Measurements from ENCODE around the gene SLC38A5. TPM values are rescaled to one million over a fixed set of nuclear protein-coding genes. Genes with fewer than 3 reads are reported as not detected.
A peak's percentile ranks its signal among the peaks of the same experiment; 100 is the strongest.
"Not testable (repeated sequence)": the region's sequence is repeated elsewhere in the genome, so short reads cannot be mapped to it uniquely, and the experiment has no call there.

The SLC38A5 gene
- polyA plus RNA-seq, 5 donors = 31.8 to 68.1 (median 43.4) TPM

DNA sequence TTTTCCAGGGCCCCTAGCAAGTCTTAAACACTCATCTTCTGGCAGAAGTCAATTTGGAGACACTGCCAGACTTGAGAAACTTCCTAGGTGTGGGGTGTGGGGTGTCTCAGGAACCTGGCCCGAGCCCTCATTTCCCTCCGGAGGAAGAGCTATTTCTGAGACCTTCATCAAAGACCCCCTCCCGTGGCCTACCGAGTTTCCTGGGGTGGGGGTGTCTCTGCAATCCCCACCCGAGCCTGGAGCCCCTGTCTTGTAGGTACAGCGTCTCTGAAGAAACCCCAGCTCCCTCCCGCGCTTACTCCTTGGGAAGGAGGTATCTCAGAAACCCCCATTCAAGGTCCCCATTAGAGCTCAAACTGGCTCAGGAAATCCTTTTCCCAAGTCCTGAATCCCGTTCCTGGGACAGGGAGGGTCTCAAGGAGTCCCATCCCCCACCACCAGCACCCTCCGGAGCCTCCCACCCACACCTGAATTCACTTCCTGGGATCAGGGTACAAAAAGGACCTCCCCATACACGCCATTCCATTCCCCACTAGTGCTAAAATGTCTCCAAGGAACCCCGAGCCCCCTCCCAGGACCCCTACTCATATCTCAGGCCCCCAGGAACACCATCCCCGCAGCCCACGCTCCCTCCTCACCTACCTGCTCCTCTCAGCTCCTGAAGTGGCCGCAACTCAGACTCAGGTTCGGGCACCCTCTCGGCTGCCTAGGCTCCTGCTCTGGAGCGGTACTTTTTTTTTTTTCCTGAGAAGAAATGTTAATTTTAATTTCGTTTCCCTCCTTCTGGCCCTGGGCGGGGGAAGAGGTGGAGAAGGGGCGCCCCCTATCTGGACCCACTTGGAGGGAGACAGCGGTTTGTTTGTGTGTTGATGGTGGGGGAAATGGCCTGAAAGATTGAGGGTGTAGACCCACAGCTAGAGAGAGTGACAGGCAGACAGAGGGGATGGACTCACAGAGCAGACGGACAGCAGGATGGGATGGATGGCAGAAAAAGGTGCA is 1.1 kb downstream of the SLC38A5 start:
- DNase-seq = no peak

DNA sequence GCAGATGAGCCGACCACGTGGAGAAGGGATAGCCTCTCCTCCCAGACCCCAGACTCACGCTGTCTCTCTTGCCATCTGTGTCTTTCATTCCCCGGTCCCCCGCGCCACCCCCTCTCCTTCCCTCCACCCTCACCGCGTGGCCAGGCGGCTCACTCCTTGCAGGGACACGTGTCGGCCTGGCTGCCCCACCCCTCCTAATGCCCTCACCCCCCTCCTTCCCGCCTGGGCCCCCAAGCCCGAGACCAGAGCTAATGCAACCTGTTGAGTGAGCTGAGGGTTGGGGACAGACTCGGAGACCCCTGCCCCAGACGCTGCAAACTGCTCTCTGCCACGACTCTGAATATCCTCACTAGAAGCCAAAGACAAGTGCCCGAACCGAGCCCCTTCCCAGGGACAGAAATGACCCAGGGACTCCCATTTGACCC is 1.8 kb downstream of the SLC38A5 start:
- no peak for DNase-seq

DNA sequence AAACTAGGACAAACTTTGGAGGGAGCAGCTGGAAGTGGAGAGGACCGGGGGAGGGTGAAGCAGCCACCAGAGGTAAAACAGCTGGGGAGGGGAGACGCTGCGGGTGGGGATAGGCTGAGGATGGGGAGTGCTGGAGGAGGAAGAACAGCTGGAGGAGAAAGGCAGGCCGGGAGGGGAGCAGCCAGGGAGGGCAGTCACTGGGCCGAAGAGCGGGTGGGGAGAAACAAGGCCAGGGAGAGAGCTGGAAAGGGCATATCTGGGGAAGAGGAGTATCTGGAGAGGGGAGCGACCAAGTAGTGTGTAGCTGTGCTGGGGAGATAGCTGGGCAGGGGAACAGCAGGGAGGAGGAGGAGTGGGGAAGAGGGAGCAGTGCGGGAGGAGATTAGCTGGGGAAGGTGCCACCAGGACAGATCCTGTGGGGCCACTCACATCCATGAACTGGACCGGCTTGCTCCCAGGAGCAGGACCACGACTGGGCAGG is 2.7 kb downstream of the SLC38A5 start:
- peak; percentile 80 to 85 for DNase-seq

DNA sequence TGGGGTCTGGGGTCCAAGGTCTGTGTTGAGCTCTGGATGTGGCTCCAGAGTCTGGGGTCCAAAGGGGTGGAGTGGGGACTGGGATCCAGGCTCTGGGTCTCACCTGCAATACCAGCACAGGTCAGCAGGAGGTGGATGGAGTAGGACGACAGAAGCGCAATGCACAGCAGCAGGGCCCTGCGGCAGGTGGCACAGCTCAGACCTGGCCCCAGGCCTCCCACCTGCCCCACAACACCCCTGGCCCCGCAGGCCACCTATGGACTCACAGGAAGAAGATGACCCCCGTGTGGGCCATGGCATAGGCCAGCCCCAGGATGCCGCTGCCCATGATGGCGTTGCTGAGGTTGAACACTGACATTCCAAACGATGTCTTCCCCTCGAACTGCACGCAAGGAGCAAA is 3.4 kb downstream of the SLC38A5 start:
- DNase-seq = no peak

DNA sequence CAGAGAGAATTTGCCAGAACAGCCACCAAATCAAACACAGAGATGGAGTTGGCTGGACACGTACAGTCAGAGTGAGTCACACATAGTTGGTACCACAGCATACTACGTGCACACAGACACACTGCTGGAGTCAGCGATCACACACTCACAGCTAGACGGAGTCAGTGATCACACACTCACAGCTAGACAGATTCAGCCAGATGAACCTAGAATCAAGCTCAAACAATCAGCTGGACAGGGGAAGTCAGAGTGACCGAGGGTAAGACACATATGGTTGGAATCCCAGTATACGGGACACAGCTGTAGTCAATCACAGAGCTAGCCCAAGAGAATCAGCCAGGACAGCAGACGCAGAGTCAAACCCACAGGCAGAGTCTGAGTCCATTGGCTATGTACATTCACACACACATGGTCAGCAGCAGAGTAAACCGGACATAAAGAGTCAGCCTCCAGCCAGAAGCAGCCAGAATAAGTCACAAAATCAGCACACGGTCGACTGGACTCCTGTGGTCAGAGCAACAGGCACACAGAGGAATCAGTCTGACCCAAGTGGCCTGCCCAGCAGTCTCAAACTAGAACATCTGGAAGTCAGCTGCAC is 4.6 kb downstream of the SLC38A5 start:
- peak; percentile 68 to 73 for DNase-seq

DNA sequence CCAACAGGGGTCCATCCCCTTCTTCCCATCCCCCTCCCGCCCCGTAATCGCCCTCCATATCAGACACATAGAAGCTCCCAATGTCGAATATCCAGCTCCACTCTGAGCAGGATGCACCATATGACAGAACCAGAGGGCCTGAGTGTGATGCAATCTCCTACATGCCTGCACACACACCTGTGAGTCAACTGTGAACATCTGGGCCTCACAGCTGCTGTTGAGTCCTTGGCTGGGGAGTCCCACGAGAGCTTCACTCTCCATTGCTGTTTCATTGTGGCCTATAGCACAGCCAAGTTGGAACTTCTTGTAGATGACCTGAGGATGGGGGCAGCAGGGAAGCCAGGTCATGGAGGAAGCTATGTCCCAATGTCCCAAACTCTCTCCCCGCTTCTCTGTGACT is 8.2 kb downstream of the SLC38A5 start:
- no peak for DNase-seq

DNA sequence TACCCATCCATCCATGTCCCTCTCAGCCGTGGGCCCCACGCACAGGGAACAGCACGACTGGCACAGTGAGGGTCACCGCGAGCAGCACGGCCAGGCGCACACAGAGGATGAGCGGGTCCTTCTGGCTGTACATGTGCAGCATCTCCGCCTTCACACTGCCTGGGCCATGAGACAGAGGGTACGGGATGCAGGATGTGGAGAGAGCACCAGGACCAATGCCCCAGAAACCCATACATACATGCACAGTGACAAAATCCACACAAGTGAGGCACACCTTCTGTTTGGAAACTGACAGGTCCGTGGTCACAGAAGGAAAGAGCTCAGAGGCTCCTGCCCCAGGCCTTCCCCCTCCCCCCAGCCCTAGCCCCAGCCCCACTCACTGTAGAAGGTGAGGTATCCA is 9.5 kb downstream of the SLC38A5 start:
- DNase-seq = no peak

DNA sequence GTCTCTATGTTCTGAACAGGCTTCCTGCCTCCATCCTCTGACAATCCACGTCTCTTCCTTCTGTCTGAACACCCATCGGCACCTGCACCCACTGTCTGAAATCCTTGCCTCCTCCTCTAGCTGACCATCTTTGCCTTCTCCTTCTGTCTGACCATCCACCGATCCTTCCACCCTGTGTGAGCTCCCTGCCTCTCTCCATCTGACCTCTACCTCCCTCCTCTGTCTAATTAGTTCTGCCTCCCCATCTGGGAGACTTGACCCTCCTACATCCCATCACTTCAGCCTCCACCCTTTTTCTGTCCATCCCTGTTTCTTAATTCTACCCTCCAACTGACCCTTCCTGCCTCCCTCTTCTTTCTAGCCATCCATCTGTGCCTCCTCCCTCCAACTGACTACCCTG is 10.0 kb downstream of the SLC38A5 start:
- DNase-seq = no peak

DNA sequence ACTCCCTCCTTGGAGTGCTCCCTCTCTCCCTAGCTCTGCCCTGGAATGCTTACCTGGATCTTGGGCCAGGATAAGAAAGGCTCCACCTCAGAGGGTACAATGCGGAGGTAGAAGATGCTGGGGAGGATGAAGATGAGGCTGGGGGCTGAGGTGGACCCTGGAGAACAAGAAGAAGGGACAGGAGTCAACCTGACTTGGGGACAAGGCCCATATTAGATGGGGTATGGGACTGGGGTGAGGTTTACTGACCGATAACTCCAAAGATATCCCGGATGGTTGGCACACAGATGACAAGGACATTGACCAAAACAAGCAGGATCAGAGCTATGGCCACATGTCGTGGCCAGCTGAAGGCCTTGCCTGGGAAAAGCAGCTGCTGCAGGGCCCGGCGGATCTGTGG is 10.6 kb downstream of the SLC38A5 start:
- DNase-seq = no peak

DNA sequence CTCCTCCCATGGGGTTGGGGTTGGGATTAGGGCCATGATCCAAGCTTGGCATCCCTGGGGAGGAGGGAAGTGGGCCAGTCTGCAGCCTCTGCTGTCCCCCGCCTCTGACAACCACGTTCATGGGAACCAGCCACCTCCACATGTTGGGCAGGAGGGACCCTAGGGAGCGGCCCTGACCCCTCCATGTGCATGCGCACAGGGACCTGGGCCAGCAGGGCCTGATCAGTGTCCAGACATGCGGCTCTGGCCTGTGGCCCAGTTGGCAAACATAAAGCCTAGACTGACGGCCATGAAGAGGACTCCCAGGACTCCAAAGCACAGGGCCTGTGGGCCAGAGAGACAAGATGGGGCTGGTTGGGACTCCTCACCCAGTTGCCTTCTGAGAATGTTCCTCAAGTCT is 11.3 kb downstream of the SLC38A5 start:
- DNase-seq = no peak

DNA sequence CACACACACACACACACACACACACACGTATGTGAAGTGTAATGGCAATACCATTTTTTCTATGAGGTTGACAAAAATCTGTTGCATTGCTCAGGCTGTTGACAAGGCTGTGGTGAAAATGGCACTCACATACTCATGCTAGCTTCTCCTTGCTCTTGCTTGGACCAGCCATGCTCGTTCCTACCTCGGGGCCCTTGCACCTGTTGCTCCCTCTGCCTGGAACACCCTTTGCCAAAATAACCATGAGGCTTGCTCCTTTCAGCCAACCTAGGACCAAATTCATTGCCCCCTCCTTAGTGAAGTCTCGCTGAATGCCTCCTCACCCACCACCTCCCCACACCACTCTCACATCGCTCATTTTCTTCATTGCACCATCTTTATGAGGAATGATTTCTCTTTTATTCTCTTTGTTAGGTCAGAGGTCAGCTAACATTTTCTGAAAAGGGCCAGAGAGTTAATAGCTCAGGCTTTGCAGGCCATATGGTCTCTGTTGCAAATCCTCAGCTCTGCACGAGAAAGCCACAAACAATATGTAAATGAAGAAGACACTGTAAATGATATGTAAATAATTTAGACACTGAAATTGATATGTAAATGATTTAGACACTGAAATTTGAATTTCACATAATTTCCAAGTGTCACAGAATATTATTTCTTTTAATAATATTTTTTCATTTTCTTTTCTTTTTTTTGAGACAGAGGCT is 13.3 kb downstream of the SLC38A5 start:
- DNase-seq = no peak

DNA sequence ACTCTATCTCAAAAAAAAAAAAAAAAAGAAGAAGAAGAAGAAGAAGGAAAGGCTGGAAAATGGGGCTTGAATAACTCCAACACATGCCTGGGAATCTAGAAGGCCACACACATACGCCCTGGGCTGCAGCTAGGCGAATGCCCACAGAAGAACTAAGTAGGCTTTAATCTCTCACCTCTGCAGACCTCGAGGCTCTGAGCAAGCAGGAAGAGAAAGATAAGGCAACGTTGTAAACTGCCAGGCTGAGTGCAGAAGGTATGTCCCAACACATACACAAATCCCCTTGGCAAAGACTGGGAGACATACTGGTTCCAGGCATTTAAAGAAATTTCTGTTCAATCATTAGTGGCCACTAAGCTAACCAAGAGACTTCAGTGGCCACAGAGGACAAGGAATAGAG is 18.4 kb downstream of the SLC38A5 start:
- DNase-seq = no peak

DNA sequence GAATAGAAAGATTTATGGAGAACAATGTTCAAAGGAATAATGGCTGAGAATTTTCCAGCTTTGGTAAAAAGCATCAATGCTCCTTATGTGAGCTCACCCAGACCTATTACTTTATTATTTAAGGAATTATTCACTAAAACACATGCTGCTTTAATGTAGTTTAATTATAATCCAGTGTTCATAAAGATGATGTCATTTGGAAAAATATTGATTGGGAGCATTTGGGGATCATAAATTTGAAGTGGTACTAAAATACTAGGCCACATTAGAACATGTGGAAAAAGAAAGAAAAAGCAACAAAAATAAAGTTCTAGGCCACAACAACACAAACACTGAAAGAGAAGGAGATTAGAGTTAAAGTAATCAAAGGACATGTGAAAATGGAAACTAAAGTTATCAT is 20.0 kb downstream of the SLC38A5 start:
- no peak for DNase-seq

DNA sequence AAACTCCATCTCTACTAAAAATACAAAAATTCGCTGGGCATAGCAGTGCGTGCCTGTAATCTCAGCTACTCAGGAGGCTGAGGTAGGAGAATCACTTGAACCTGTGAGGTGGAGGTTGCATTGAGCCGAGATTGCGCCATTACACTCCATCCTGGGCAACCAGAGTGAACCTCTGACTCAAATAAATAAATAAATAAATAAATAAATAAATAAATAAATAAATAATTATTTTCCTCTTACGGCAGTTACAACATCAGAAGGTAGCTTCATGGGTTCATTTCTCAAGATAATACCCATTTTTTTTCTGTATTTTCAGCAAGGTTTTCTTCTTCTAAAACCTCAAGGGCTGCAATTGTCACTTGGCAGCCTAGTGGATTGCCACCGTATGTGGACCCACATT is 22.9 kb downstream of the SLC38A5 start:
- DNase-seq = not testable (repeated sequence)

DNA sequence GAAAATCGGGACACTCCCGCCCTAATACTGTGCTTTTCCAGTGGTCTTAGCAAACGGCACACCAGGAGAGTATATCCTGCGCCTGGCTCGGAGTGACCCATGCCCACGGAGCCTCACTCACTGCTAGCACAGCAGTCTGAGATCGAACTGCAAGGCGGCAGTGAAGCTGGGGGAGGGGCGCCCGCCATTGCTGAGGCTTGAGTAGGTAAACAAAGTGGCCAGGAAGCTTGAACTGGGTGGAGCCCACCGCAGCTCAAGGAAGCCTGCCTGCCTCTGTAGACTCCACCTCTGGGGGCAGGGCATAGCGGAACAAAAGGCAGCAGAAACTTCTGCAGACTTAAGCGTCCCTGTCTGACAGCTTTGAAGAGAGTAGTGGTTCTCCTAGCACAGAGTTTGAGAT is 36.3 kb downstream of the SLC38A5 start:
- DNase-seq = not testable (repeated sequence)

DNA sequence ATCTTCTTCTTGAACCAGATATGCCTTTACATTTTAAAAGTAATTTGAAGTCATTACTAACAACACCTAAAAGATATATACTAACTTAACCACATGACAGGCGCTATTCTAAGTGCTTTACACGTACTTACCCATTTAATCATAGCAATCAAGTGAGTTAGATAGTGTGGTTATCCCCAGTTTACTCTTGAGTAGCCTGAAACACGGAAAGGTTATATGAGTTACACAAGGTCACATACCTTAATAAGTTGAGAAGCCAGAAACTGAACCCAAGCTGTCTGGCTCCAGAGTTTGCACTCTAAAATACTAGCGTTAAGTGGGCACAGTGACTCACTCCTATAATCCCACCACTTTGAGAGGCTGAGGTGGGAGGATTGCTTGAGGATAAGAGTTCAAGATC is 39.9 kb downstream of the SLC38A5 start:
- not testable (repeated sequence) for DNase-seq

DNA sequence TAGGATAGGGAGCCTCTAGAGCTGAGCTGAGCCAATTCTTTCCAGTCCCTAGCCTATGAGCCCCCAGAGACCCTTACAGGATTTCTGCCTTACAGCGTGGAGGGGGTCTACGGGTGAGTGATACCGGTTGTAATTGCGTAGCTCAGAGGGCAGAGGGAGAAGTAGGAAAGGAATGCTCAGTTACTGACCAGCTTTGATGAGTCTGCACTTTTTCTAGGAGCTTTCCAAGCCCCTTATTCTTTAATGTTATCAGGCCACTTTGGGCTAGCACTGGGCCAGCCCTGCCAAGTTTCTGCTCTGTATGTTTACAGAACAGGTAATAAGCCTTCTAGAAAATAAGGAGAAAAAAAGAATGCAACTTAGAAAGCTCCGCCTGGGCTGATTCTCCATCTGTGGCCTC is 40.5 kb downstream of the SLC38A5 start:
- DNase-seq = not testable (repeated sequence)

DNA sequence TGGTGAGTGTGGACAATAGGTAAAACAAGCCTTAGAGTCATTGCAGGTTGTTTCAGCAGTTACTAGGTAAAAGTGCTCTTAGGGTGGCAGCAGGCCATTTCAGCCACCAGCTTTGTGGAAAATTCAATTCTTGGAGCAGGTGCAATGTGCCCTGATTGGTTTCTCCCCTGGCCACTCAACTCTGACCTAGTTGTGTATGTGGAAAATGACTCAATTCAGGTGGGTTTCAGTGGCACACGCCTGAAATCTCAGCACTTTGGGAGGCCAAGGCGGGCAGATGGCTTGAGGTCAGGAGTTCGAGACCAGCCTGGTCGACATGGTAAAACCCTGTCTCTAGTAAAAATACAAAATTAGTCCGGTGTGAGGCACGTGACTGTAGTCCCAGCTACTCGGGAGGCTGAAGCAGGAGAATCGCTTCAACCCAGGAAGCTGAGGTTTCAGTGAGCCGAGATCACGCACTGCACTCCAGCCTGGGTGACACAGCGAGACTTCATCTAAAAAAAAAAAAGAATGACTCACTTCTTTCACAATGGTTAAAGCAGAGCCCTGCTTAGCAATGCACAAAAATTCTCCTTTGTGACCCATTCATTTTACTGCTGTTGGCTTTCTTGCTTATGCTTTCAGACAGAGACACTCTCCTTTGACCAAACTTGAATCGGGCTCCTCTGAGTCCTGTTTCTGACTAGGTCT is 42.9 kb downstream of the SLC38A5 start:
- DNase-seq = not testable (repeated sequence)

DNA sequence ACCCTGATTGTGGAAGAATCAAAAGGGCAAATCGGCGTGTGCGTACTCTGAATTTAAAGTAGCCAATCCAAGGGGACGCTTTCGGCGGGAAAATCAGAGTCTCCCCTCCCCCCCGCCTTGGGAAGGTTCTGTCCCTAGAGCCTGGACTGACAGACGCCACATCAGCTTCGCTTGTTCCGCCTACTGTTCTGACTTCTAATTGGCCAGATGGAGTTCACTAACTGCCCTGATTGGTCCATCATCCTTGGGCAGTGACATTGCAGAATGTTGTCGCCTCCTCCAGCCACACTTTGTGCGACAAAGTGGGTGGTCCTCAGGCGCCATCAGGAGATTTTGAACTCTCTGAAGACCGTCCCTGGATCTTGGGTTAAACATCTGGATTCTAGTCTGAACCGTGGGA is 58.2 kb downstream of the SLC38A5 start, which contains the start of gene SSX4B:
SSX4B (minus strand) TSS at position 101 of the 400 bp plus-strand sequence. CDS start 588 bp downstream, outside the sequence.
- not testable (repeated sequence) for DNase-seq

Measured in right lung (tissue), 5 donors.